Progenitor cell of endocrine pancreas (in vitro differentiated cells): Measurements from ENCODE around the gene ZFHX3. TPM values are rescaled to one million over a fixed set of nuclear protein-coding genes. Genes with fewer than 3 reads are reported as not detected.

Source experiments
- DNase-seq: peaks from one replicate; pipeline ENCODE4 v3.0.0; 2021; ENCODE audit warnings: low spot score; ENCODE audit not compliant: unreplicated experiment
- H3K27ac Mint-ChIP-seq: 2 replicates; pipeline ENCODE4 v1.8.0; 2021; ENCODE audit warnings: mild to moderate bottlenecking, moderate library complexity, mixed read lengths
- H3K27me3 Mint-ChIP-seq: 2 replicates; pipeline ENCODE4 v1.8.0; 2021; ENCODE audit warnings: mixed read lengths
- H3K36me3 Mint-ChIP-seq: 2 replicates; pipeline ENCODE4 v1.8.0; 2022; ENCODE audit warnings: mixed read lengths; ENCODE audit not compliant: insufficient read depth
- H3K4me1 Mint-ChIP-seq: 2 replicates; pipeline ENCODE4 v1.8.0; 2021; ENCODE audit warnings: low read depth, mixed read lengths
- H3K4me3 Mint-ChIP-seq: 2 replicates; pipeline ENCODE4 v1.8.0; 2021; ENCODE audit warnings: low read depth, mild to moderate bottlenecking, moderate library complexity, mixed read lengths
- H3K9me3 Mint-ChIP-seq: 2 replicates; pipeline ENCODE4 v1.8.0; 2021; ENCODE audit warnings: low read depth, mixed read lengths
- CTCF ChIP-seq: fragments of 200-600 bp; sonication (generic); IDR thresholded peaks from one replicate; pipeline ENCODE4 v1.5.0; 2021; ENCODE audit warnings: antibody characterized with exemption, mild to moderate bottlenecking; ENCODE audit not compliant: unreplicated experiment
- total RNA-seq: library from RNA; stranded (reverse); gene quantifications from 2 replicates; pipeline ENCODE4 v1.2.1, GENCODE V29; 2021

Gene ZFHX3
- total RNA-seq, 1 donor from 2014 or later: 54.0 TPM

- Mint-ChIP-seq H3K9me3 (no peaks in the 10 kb centered on the region), H3K27me3 (no peaks in the 10 kb centered on the region), H3K4me1 (peaks cover 25% of the 10 kb centered on the region), H3K36me3 (peaks cover 24% of the 10 kb centered on the region), H3K4me3 (no peak overlapping the region), H3K27ac (no peak overlapping the region)
- DNase-seq: no peak
- no peak for TF ChIP-seq CTCF
Observed at GRCh38 chr16:72873853-72874252, 174.1 kb downstream of the ZFHX3 start.

GRCh38 chr16:72873044-72873443 lies 174.9 kb downstream of the ZFHX3 start:
- Mint-ChIP-seq H3K4me3 (no peak overlapping the region), H3K4me1 (peaks cover 23% of the 10 kb centered on the region), H3K36me3 (peaks cover 25% of the 10 kb centered on the region), H3K27ac (no peak overlapping the region), H3K9me3 (no peaks in the 10 kb centered on the region), H3K27me3 (no peaks in the 10 kb centered on the region)
- DNase-seq: no peak
- no peak for TF ChIP-seq CTCF

GRCh38 chr16:72865835-72866234 lies 182.1 kb downstream of the ZFHX3 start:
- Mint-ChIP-seq H3K27ac (no peak overlapping the region), H3K36me3 (peaks cover 31% of the 10 kb centered on the region), H3K27me3 (no peaks in the 10 kb centered on the region), H3K4me3 (no peak overlapping the region), H3K9me3 (no peaks in the 10 kb centered on the region), H3K4me1 (peaks cover 1% of the 10 kb centered on the region)
- TF ChIP-seq CTCF: no peak
- DNase-seq: no peak

- Mint-ChIP-seq H3K4me1 (peaks cover 4% of the 10 kb centered on the region), H3K27ac (no peak overlapping the region), H3K27me3 (no peaks in the 10 kb centered on the region), H3K4me3 (no peak overlapping the region), H3K9me3 (no peaks in the 10 kb centered on the region), H3K36me3 (peaks cover 29% of the 10 kb centered on the region)
- DNase-seq: no peak
- no peak for TF ChIP-seq CTCF
Observed at GRCh38 chr16:72865258-72865657, 182.7 kb downstream of the ZFHX3 start.

GRCh38 chr16:72864130-72864833 lies 183.6 kb downstream of the ZFHX3 start:
- peaks cover 13% of the 10 kb centered on the region for H3K4me1 Mint-ChIP-seq
- H3K4me3 Mint-ChIP-seq: no peak overlapping the region
- no peak overlapping the region for H3K27ac Mint-ChIP-seq
- H3K36me3 Mint-ChIP-seq: peaks cover 26% of the 10 kb centered on the region
- no peaks in the 10 kb centered on the region for H3K27me3 Mint-ChIP-seq
- no peak for DNase-seq
- TF ChIP-seq CTCF: no peak
- no peaks in the 10 kb centered on the region for H3K9me3 Mint-ChIP-seq
